Hepatocyte (in vitro differentiated cells): ENCODE data around the gene ALG8. TPM values are rescaled to one million over a fixed set of nuclear protein-coding genes. Genes with fewer than 3 reads are reported as not detected.

Experiments
- DNase-seq: peaks from one replicate; pipeline ENCODE4 v3.0.0-alpha.2; 2016; ENCODE audit warnings: low spot score
- H2AFZ ChIP-seq: fragments of 200-600 bp; sonication (generic); 2 replicates; pipeline ENCODE4 v1.6.0; 2016; ENCODE audit warnings: antibody characterized with exemption, mild to moderate bottlenecking
- H3K27ac ChIP-seq: fragments of 200-600 bp; sonication (generic); 2 replicates; pipeline ENCODE4 v1.5.1; 2016; ENCODE audit warnings: mild to moderate bottlenecking
- H3K27me3 ChIP-seq: fragments of 200-600 bp; sonication (generic); 2 replicates; pipeline ENCODE4 v1.6.1; 2016
- H3K36me3 ChIP-seq: fragments of 200-600 bp; sonication (generic); replicated peaks from 2 replicates; pipeline ENCODE4 v1.5.1; 2016; ENCODE audit warnings: low read depth; ENCODE audit not compliant: insufficient read depth
- H3K4me1 ChIP-seq: fragments of 200-600 bp; sonication (generic); 2 replicates; pipeline ENCODE4 v1.5.1; 2016; ENCODE audit warnings: mild to moderate bottlenecking, moderate library complexity; ENCODE audit not compliant: insufficient read depth
- H3K4me2 ChIP-seq: fragments of 200-600 bp; sonication (generic); 2 replicates; pipeline ENCODE4 v1.6.0; 2016
- H3K4me3 ChIP-seq: fragments of 200-600 bp; sonication (generic); 2 replicates; pipeline ENCODE4 v1.5.1; 2016; ENCODE audit warnings: mild to moderate bottlenecking
- H3K79me2 ChIP-seq: fragments of 200-600 bp; sonication (generic); 2 replicates; pipeline ENCODE4 v1.6.0; 2017; ENCODE audit warnings: mild to moderate bottlenecking
- H3K9me2 ChIP-seq: fragments of 200-600 bp; sonication (generic); replicated peaks from 2 replicates; pipeline ENCODE4 v1.6.0; 2017; ENCODE audit warnings: mild to moderate bottlenecking; ENCODE audit not compliant: insufficient read depth
- H3K9me3 ChIP-seq: fragments of 200-600 bp; sonication (generic); 2 replicates; pipeline ENCODE4 v1.5.1; 2016; ENCODE audit warnings: low read depth, mild to moderate bottlenecking
- H4K20me1 ChIP-seq: fragments of 200-600 bp; sonication (generic); 2 replicates; pipeline ENCODE4 v1.6.0; 2016; ENCODE audit warnings: mild to moderate bottlenecking; ENCODE audit not compliant: insufficient read depth, poor library complexity, severe bottlenecking
- CTCF ChIP-seq: fragments of 200-600 bp; sonication (generic); IDR thresholded peaks from 2 replicates; pipeline ENCODE4 v1.5.1; 2016; ENCODE audit warnings: antibody characterized with exemption, mild to moderate bottlenecking; ENCODE audit not compliant: poor library complexity
- EZH2 ChIP-seq: fragments of 200-600 bp; sonication (generic); IDR thresholded peaks from 2 replicates; pipeline ENCODE4 v1.6.1; 2016; ENCODE audit warnings: antibody characterized with exemption, mild to moderate bottlenecking, borderline replicate concordance
- EZH2phosphoT487 ChIP-seq: fragments of 200-600 bp; sonication (generic); IDR thresholded peaks from one replicate; pipeline ENCODE4 v1.6.1; 2018; ENCODE audit warnings: antibody characterized with exemption, mild to moderate bottlenecking, low read depth, moderate library complexity; ENCODE audit not compliant: unreplicated experiment, severe bottlenecking
- WGBS: methylation state at CpG from one replicate; pipeline ENCODE4 v1.1.6; 2016; ENCODE audit warnings: low lambda C conversion rate; ENCODE audit errors: missing lambda C conversion rate; 5-methylcytosine and 5-hydroxymethylcytosine counted together
- polyA plus RNA-seq: library from polyadenylated mRNA; unstranded; fragments of >200 nt; fragmentation: Nextera tagmentation; extraction: Ambion mirVana; gene quantifications from 2 replicates; pipeline ENCODE4 v1.2.1, GENCODE V29; 2016
- total RNA-seq: library from RNA; depleted of rRNA; stranded (reverse); fragments of >200 nt; gene quantifications from 2 replicates; pipeline ENCODE4 v1.2.3, GENCODE V29; 2014

ALG8 gene
- total and polyA plus RNA-seq, 2 experiments from 2014 or later, result 43.1 to 74.3 TPM

DNA sequence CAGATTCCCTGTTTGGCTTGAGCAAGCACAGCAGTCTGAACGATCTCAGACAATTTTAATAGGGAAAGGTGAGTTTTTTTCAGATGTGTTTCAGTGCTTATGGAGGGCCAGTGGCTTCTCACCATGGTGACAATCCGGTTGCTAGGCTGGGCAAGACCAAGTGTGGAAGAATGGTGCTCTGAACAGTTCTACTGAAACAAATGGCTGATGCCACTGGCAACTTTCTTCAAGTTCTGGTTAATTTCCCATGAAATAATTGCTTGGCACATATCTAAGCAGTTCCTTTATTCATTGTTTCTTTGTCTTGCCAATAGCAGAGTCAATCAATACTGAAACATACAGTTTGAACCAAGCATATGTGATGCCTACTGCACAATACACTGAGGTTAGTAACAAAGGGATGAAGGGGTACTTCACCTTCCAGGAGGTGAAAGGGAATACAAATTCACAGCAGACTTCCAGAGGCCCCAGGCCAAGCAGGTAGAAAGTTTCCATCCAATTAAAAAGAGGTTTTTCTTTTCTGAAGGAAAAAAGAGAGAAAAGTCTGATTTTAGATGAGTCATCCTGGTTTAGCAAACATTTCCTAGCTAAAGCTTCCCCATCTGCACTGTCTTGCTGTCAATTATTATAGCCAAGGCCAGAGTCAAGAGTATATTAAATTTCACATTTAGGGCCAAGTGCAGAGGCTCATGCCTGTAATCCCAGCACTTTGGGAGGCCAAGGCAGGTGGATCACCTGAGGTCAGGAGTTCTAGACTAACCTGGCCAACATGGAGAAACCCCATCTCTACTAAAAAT is 38.6 kb downstream of the ALG8 start:
- no peaks in the 10 kb centered on the region for H3K9me2 ChIP-seq
- no peak overlapping the region for H2AFZ ChIP-seq
- H3K9me3 ChIP-seq, result no peaks in the 10 kb centered on the region
- DNase-seq, result no peak
- no peaks in the 10 kb centered on the region for H3K36me3 ChIP-seq
- peak overlapping the region; percentile 29 for H3K27ac ChIP-seq
- H3K79me2 ChIP-seq, result no peaks in the 10 kb centered on the region
- no peaks in the 10 kb centered on the region for H4K20me1 ChIP-seq
- no peak for TF ChIP-seq EZH2
- TF ChIP-seq CTCF, result no peak
- TF ChIP-seq EZH2phosphoT487, result no peak
- no peak overlapping the region for H3K4me2 ChIP-seq
- H3K4me3 ChIP-seq, result no peak overlapping the region
- 91% methylated on average over 2 of the region's 2 CpGs for WGBS
- H3K27me3 ChIP-seq, result no peaks in the 10 kb centered on the region
- H3K4me1 ChIP-seq, result no peaks in the 10 kb centered on the region

DNA sequence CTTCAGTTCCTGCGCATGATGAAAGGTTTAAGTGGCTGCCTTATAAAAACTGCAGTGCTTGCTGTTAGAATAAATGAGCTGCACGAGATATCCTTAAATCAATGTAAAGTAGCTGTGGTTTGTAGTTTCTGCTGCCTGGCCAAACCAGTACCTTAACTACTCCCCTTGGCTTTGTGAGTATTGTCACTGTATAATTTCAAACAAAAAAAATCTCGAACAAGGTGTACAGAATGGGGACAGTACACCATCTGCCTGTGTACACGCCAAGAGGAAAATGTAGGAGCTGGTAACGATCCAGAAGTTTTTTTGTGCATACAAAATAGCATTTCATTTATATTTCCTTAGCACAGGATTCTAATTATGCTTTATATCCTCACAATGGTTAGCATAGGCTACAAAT is 39.2 kb downstream of the ALG8 start:
- no peak for DNase-seq
- 94% methylated on average over 5 of the region's 5 CpGs for WGBS
- no peaks in the 10 kb centered on the region for H3K36me3 ChIP-seq
- H4K20me1 ChIP-seq, result no peaks in the 10 kb centered on the region
- H3K27me3 ChIP-seq, result no peaks in the 10 kb centered on the region
- H2AFZ ChIP-seq, result no peak overlapping the region
- H3K4me2 ChIP-seq, result no peak overlapping the region
- no peak overlapping the region for H3K4me3 ChIP-seq
- no peak for TF ChIP-seq EZH2phosphoT487
- no peak for TF ChIP-seq EZH2
- TF ChIP-seq CTCF, result no peak
- no peaks in the 10 kb centered on the region for H3K79me2 ChIP-seq
- H3K9me3 ChIP-seq, result no peaks in the 10 kb centered on the region
- no peaks in the 10 kb centered on the region for H3K9me2 ChIP-seq
- H3K4me1 ChIP-seq, result no peaks in the 10 kb centered on the region
- no peak overlapping the region for H3K27ac ChIP-seq

GRCh38 chr11:78099666-78100065 is 39.8 kb downstream of the ALG8 start:
- TF ChIP-seq CTCF (no peak), EZH2 (no peak), EZH2phosphoT487 (no peak)
- Histone ChIP-seq H3K4me3 (no peak overlapping the region), H3K9me3 (no peaks in the 10 kb centered on the region), H3K36me3 (no peaks in the 10 kb centered on the region), H2AFZ (no peak overlapping the region), H3K9me2 (no peaks in the 10 kb centered on the region), H3K4me1 (no peaks in the 10 kb centered on the region), H3K4me2 (no peak overlapping the region), H3K27ac (no peak overlapping the region), H3K27me3 (no peaks in the 10 kb centered on the region), H3K79me2 (no peaks in the 10 kb centered on the region), H4K20me1 (no peaks in the 10 kb centered on the region)
- 97% methylated on average over 4 of the region's 4 CpGs for WGBS
- no peak for DNase-seq
